LoVo (cell line): ENCODE data around the gene DIAPH2.
"Not testable (repeated sequence)": the region's sequence is repeated elsewhere in the genome, so short reads cannot be mapped to it uniquely, and the experiment has no call there.

Experiments used
- DNase-seq: peaks from one replicate; pipeline ENCODE4 v3.0.0-alpha.2; 2016; ENCODE audit warnings: low spot score

The DIAPH2 gene

DNA sequence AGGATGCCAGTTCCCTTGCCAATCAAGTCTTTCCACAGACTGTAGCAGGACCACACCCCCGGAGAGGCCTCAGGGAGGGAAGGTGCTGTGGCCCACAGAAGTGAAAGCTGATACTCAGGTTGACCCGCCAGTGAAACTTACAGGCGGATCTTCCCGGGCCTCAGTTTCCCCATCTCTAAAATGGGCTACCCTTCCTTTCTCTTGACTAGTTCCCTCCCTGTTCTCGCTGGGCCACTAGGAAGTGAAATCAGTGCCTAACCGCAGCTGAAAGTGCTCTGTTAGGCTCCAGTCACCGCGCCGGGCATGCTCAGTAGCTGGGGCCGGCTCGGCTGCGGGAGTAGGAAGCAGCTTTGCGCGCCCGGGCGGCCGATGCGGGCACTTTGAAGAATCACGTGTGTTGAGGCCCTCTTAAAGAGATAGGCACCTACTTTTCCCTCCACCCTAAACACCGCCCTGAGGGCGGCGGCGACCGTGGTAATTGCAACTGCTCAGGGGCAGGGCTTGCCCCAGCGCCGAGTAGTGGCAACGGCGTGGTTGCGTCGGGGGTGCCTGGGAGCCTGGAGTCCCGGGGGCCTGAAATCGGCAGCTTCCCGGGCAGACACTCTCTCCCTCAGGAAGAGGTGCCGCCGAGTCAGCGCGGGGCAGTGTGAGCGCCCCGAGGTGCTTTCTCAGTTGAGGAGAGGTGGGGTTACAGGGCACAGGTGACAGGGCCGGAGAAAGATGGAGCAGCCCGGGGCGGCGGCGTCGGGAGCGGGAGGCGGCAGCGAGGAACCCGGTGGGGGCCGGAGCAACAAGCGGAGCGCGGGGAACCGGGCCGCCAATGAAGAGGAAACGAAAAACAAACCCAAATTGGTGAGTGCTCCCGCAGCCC, at the start of gene DIAPH2:
TSS of gene DIAPH2 (plus strand) at position 504 of the 871 bp plus-strand sequence.
- DNase-seq: peak; percentile 77

DNA sequence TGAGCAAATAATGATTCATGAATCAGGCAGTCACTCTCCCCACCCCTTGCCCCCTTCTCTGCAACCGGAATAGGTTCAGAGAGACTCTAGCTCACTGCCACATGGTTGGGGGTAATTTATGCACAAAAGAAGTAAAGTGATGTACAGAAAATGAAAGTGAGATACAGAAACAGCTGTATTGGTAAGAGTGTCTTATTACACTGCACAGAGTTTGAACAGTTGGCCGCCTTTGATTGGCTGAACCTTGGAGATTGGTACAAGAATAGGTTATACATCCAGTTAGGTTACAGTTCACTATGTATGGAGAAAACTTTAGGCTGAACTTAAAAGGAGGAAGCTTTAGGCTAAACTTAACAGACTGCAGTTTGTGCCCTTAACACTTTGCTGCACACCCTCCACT, 34.6 kb upstream of the DIAPH2 start:
- DNase-seq: no peak

DNA sequence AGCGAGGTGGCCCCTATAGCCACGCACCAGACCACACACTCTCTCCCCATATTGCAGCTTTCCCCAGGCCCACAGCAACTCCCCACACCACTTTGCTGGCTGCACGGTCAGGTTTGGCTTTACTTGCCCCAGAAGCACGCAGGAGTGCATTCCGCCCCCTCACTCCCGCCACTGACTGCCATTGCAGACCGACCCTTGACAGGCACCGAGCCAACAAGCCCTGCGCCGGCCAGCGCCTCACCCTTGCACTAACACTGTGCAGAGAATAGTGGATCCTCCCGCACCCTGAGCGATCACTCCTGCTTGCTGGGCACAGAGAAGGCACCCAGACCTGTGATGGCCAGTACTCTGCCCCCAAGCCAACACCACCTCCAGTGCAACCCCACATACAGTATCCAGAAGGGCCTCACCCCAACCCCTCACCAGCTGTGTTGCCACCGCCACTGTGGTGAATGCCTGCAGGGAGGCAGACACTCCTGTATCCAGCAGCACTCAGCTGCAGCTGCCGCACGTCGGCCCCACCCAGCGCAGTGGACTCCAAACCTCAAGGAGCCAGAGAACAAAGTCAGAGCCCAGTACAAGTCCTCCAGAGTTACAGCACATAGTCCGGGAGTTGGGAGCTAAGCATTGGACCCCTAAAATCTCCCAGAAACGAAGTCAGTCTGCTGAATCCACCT, 28.6 kb upstream of the DIAPH2 start:
- DNase-seq: no peak

DNA sequence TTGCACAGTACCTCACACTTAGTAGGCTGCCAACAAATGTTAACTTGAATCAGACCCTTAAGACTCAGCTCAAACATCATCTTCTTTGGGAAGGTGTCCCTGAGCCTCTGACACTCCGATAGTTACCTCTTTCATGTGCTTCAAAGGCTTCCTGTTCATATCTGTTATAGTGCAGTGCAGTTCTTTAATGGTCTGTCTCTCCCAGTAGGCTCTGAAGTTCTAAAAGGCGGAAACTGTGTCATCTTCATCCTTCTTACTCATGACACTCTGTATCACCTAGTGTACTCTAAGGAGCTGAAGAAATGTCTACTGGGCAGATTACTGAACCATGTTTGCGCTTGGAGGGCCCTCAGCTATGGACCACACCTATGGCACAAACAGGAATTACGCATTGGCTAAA, 2.1 kb upstream of the DIAPH2 start:
- DNase-seq: no peak

DNA sequence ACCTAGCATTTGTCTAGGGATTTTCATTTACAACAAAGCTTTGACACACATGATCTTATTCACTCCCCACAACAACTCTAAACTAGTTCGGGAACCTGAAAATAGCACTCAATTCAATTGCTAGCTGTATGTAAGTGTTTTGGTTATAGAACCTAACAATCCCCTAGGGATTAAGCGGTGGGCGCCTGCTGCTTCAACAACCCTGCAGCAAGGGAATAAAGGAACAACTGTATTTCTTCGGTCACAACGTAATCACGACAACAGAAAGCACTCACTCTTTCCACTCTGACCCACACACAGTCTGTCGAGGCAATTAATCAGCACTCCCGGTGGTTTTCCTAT, 674 bp upstream of the DIAPH2 start:
- no peak for DNase-seq

DNA sequence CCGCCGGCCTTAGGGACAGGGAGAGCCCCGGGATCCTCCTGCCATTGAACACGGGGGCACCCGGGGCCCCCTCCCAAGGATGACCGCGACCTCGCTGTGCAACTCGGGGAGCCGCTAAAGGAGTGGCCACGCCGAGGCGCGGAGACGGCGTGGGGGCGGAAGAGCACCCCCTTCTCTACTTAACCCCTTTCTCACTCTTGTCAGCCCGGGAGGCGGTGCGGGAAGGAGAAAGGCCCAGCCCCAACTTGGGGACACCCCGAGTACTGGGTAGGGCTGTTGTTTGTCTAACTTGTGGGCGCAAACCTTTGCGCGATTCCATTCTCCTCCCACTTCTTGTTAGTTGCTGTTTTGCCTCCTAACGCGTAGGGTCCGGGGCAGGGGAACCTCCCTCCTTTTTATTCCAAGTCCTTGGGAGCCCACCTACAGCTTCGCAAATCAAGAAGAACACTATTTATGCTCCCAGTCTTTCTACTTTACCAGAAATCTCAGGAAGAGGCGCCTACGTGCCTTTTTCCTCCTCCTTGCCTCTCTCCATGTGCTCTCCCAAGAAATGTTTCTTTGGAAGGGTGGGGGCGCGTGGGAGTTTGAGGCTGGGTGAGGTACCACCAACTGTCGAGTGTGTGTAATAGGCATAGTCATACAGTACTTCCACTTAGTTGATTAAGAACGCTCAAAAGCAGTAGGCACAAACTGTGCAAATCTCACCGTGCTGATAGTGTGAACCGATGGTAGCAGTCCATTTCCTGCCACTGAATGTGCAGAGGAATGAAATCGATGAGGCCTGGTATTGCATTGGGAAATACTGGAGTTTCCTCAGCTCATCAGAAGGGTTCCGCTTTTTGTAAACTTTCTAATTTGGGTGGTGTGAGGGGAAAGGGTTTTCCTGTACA, 813 bp downstream of the DIAPH2 start:
- peak; percentile 17 for DNase-seq

DNA sequence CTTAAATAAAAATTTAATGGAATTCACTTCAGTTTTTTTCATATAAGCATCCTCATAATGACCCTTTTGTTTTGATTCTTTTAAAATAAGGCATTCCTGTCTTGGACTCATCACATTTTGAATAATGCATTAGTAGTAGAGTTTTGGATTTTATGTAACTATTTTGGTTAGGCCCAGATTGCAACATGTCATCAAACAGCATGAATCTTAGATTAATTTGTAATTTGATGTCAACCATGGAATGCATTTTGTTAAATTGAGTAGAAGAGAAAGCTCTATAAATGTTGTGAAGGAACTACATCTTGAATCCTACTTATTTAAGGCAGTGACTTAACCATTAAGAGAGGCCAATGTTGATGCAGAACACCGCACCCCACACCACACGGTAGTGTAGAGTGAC, 3.1 kb downstream of the DIAPH2 start:
- DNase-seq: no peak

DNA sequence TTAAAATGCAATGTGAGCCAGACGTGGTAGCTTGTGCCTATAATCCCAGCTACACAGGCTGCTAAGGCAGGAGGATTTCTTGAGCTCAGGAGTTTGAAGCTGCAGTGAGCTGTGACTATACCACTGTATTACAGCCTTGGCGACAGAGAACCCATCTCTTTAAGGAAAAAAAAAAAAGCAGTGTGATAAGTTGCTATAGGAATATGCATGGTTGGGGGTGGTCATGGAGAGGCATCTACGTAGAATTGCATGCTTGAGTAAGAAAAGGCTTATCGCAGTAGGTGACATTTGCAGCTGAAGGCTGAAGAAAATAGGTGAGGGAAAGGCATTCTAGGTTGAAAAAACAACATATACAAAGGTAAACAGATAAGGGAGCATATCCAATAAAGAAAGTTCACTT, 4.1 kb downstream of the DIAPH2 start:
- DNase-seq: no peak

DNA sequence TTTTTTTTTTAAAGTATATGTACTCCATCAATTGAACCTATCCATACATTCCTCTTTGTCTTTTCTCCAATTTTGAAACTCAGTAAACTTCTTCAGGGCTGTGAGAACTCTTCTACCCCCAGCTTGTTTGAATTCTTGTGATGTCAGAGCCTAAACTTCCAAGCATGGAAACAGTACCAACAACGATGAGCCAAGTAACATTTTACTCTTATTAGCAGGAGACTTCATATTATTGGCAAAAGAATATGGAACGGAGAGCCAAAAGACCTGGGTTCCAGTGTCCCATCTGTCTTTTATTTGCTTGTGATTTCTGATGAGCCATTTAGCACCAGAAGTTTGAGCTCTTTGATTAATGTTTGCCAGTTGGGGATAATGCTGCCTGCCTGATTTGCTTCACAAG, 5.3 kb downstream of the DIAPH2 start:
- no peak for DNase-seq

DNA sequence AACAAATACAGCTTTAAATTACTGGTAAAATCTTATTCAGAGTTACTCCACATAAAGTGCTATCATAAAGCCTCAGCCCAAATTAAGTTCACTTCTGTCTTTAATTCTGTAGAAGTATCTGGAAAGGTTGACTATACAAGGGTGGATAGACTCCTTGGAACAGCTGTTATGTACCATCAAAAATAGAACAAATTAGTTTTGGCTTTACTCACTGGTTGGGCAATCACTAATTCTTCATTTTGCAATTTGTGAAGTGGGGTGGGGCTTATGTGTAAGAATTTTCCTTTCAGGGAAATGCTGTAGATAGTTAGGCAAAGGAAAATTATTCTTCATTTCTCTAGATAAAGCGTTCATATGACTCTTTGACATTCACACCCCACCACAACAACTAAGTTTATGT, 7.8 kb downstream of the DIAPH2 start:
- DNase-seq: no peak

DNA sequence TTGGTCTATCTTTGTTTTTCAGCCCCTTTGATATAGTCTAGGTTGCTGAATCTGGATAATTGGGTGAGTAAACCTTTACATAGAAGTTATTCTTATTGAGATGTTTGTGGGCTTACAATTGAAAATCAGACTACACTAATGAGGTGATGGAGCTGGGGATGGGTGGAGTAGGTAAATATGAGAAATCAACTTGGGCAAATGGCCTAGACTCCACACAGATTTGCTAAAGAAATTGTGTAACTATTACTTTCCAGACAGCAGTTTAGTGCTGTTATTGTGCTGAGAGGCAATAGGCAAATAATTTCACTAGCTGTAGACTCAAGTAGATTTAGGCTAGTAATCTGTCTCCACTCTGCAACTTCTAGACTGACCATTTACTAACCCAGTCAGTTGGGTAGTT, 8.2 kb downstream of the DIAPH2 start:
- DNase-seq: no peak

DNA sequence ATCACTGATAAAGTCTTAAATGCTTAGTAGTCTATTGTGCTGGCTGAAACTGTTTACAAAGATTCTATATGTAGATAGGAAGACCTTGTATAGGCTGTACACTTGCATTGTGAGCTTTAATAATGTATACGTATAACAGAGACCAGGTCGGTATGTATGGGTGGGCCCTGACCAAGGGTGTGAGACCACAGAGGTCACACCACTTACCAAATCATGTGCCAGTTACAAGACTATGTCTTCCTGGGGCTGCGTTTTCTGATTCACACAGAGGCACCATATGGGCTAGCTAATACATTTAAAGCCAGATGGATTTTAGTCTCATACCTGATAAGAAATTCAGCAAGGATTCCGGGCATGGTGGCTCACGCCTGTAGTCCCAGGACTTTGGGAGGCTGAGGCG, 8.8 kb downstream of the DIAPH2 start:
- DNase-seq: no peak

DNA sequence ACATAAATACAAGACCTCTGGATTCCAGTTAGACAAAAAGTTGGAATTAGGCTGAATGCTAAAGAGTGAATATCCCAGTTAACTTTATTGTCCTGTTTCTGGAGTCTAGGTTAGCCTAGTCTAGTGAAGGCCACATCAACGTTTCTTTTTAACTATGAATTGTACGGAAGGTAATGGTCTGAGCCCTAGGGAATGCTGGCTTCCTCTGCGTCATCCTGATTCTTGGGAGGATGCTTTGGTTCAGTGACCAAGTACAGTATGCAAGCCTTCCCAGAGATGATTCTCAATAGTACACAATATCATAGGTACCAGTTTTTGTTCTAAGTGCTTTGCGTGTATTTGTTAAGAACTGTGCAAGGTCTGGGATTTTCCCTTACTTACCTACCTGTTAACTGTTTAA, 11.8 kb downstream of the DIAPH2 start:
- no peak for DNase-seq

DNA sequence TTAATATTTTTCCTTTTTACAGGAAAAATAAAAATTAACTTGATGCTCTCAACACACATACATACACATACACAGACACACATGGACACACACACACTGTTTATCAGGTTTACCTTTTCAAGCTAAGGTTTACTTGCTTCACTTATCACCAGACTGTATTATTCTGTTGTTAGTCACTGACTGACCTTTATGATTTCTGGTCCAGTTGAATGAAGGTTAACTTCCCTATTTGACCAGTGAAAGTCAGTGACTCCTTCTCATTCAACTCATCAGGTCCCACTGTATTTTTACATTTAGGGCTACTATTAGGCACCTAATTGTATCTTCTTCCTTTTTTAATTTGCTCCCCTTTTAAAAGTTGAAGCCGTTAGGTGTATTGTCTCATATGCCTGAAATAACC, 16.0 kb downstream of the DIAPH2 start:
- no peak for DNase-seq

DNA sequence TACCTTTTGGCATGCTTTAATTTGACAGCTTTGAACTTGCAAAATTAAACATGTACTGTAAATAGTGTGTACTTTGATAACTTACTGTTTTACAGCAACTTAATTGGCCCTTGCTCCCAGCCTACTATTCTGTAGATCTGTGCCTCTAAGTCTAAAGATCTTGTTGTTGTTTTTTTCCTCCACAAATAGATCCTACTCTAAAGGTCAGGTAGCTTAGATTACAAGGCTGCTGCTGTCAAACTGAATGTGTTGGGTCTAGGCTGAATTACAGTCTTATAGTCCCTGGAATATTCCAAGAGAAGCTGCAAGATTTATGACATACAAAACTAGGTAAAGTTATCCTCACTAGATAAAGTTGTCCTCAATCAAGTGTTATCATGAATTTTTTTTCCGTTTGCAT, 18.7 kb downstream of the DIAPH2 start:
- no peak for DNase-seq

DNA sequence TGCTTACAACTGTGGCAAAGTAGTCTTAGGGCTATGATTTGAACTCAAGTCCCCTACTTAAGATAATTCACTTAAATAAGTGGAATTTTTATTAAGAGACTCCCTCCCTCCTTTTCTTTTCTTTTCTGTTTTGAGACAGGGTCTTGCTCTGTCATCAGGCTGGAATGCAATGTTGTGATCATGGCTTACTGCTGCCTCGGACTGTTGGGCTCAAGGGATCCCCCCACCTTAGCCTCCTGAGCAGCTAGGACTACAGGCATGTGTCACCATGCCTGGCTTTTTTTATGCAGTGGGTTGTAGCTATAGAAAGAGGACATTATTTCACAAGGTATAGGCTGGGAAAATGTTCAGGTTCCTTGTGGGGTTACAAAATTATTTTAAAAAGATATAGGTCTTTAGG, 19.2 kb downstream of the DIAPH2 start:
- no peak for DNase-seq

DNA sequence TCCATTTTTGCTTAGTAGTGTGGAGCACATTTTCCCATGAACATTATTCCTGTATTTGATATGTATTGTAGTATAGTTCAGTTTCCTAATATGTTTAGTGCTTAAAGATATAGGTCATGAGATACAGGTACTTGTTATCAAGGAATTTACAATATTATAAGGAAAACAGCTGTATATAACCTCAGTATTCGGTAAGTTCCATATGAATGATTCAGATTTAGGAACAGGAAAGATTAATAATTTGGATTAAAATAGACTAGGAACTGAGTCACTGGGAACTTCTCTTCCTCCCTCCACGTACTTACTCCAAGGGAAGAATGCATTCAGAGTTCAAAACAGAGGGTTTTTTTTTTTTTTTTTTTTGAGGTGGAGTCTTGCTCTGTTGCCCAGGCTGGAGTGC, 20.0 kb downstream of the DIAPH2 start:
- no peak for DNase-seq

DNA sequence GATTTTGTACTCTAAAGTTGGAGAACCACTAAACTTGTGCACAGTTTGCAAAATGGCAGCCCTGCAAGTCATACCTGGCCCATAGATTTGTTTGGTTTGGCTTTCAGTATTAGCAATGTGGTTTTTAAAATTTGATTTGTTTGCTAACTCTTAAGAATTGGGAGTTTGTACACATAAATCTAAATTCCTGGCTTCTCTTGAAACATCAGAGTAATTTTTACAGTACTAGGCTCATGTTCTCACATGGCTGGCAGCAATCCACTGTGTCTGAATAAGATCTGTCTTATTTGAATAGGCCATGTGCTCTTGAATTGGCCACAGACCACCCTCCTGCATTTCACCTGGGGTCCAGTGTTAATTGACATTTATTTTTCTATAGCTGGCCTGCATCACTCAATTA, 21.3 kb downstream of the DIAPH2 start:
- no peak for DNase-seq

DNA sequence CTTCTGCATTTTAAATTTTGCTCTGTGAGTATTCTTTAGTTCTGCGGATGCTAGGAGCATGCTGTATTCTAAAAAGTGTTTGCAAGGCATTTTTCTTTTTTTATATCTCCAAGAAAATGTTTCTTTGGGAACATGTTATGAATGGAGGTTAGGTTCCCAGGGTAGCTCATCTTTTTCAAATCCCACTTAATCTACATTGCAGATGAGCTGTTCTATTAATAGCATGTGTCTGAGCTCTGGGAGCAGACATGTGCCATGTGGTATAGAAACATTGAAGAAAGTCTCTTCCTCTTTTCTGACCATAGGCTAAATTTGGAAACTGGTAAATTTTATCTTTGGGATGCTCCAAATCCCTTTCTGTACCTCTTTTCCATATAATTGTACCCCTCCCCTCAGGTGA, 23.2 kb downstream of the DIAPH2 start:
- no peak for DNase-seq

DNA sequence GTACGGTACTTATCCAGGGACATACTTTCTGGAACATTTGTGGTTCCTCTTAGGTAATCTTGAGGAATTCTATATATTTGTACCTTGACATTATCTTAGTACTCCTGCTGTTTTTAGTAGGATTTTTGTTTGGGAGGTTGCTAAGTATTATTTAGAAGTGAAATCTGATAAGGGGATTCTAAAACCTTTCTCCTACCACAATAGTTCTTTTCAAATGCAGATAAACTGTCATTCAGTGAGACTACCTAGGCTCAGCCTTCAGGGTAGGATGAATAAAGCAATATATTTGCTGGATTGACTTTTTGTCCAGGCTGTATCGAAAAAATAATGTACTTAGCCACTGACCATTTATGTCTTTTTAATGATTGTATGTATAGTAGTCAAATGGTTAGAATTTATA, 25.4 kb downstream of the DIAPH2 start:
- DNase-seq: no peak

DNA sequence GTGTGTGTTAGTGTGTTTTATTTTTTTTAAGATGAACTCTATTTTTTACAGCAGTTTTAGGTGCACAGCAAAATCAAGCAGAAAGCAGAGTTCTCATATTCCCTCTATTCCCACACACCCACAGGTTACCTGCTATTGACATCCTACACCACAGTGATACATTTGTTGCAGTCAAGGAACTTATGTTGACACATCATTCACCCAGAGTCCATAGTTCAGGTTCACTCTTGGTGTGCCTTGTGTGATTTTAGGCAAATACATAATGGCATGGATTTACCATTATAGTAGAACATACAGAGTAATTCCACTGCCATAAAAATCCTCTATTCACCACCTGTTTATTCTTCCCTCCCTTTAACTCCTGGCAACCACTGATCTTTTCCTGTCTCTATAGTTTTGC, 28.7 kb downstream of the DIAPH2 start:
- DNase-seq: peak; percentile 0

DNA sequence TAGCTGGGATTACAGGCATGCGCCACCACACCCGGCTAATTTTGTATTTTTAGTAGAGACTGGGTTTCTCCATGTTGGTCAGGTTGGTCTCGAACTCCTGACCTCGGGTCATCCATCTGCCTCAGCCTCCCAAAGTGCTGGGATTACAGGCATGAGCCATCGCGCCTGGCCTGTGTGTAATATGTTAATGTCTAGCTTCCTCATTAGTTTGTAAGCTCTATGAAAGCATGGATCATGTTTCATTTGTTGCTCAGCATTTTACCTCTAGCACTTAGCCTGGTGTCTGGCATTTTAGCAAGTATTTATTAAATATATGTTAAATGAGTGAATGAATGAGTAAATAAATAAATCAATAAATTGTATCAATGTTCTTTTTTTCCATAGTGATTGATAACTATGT, 29.8 kb downstream of the DIAPH2 start:
- not testable (repeated sequence) for DNase-seq

DNA sequence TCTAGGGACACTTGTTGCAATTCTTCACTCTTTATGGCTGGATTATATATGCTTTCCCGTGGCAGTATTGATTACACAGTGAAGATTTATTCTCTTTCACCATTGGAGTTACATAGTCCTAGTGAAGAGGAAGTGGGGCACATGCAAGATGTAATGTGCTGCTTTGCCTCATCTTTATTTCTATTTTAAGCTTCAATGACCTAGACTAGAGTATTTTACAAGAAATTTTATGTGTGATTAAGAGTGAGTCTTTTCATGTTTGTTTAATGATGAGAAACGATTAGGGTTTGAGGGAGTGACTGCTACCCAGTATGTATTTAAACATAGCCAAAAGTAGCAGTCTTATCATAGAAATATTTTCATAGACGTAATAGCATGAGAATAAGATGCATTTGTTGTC, 30.8 kb downstream of the DIAPH2 start:
- no peak for DNase-seq
